GM18909 (cell line): ENCODE measurements around the gene VAV2.

Source experiments
- ATAC-seq: cut with Tn5 transposase; IDR thresholded peaks from one replicate; pipeline ENCODE4 v1.9.1; 2021; ENCODE audit warnings: mild to moderate bottlenecking; ENCODE audit not compliant: unreplicated experiment, poor library complexity

The VAV2 gene

GRCh38 chr9:133826289-133827085 is 165.6 kb downstream of the VAV2 start:
- no peak for ATAC-seq

- no peak for ATAC-seq
Measured at GRCh38 chr9:133825555-133826218, 166.4 kb downstream of the VAV2 start.

DNA sequence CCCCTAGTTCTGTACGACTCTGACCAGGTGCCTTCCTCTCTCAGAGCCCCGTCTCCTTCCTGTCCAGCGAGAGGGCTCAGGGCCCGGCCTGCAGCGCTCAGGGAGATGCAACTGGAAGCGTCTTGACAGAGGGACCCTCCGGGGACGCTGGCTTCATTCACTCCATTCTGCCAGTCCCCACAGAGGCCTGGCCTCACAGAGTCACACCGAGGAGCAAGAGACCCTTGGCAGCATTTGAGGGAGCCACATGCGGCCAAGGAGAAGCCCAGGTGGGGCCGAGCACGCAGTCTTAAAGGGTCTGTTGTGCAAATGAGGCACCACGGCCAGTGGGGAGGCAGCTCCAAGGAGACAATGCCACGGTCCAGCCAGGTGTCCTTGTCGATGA is 167.3 kb downstream of the VAV2 start:
- ATAC-seq: no peak

GRCh38 chr9:133824106-133824801 is 167.9 kb downstream of the VAV2 start:
- ATAC-seq: no peak

DNA sequence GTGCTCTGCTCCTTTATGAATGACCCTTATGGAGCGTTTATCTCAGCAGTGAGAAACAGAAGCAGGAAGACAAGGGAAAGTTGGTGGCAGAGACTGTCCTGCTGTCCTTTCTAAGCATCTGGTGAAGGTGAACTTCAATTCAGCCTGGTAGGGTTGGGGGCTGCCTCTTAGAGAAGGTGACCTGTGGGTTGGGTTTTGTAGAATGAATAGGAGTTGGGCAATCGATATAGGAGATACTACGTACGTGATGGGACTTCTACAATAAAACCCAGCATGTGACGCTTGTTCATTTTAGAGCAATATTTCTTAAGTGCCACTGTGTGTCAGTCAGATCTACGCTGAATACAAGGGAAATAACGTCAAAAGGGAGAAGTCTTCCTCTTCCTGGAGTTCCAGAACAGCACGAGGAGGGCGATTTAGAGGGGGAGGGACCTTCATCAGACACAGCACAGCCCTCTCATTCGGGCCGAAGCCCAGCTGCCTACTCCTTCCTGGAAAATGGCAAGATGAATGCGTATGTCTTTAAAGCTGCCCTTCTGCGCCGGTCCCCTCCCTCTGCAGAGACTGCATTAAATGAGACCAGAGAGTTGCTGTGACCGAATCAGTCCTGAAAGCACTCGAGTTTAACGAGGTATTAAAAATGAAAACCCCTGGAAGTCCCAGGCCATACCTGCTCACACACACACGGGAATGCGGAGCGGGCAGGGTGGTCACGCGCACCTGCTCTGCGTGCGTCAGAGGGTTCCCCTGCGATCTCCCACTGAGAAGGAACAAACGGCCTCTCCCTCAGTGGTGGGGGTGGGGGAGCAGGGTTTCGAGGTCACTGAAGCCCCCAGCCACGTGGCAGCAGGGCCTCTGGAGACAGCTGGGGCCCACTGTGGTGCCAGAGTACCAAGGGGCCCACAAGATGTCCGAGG is 168.7 kb downstream of the VAV2 start:
- ATAC-seq: no peak

- ATAC-seq: no peak
Measured at GRCh38 chr9:133822430-133823065, 169.6 kb downstream of the VAV2 start.

GRCh38 chr9:133821601-133822429 is 170.3 kb downstream of the VAV2 start:
- no peak for ATAC-seq

GRCh38 chr9:133819923-133820322 is 172.2 kb downstream of the VAV2 start:
- no peak for ATAC-seq

DNA sequence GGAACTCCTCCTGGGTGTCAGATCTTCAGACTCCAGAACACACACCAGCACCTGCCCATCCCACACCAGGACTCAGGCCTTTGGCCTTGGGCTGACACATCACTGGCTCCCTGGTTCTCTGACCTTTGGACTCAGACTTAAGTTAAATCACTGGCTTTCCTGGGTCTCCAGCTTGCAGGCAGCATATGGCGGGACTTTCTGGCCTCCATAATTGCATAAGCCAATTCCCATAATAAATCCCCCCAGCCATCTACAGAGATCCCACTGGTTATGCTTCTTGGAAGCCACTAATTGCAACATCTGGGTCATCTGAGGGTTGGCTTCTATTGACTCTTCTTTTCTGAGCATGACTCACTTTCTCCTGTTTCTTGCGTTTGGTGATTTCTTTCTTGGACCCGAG is 173.7 kb downstream of the VAV2 start:
- ATAC-seq: no peak

GRCh38 chr9:133815781-133816180 is 176.3 kb downstream of the VAV2 start:
- ATAC-seq: no peak

GRCh38 chr9:133814586-133815208 is 177.4 kb downstream of the VAV2 start:
- ATAC-seq: no peak

DNA sequence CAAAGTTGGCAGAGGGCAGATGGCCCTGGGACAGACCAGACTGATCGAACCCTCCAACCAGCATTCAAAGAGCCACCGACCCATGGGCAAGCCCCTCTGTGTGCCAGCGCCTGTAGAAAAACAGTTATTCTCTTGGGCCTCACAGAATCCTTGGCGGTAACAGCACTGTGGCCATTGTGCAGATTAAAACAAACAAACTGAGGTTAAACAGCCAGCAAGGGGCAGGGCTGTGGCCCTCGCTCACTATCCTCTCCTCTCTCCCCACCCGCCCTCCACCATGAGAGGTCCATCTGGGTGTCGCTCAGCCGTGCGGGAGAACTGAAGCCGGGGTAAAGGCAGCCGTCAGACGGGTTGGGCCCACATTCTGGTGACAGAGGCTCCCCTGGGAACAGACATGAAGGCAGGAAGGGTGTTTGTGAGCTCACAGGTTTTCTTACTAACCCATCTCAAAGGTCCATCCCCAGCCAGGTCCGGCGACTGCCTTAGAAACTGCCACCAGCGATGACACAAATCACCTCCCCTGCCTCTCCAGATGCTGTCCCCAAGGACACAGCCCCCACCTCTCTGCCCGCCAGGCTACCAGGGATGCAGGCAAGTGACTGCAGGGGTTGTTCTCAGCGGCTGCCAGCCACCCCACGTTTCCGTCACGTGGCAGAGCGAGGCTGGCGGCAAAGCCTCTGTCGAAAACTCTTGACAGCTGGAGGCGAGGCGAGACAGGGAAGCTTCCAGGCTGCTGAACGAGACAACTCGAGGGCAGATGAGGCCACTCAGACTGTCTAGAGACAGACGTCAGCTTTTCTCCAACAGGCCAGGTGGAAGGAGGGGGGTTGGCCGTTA is 178.2 kb downstream of the VAV2 start:
- ATAC-seq: no peak

GRCh38 chr9:133812941-133813748 is 179.0 kb downstream of the VAV2 start:
- no peak for ATAC-seq

DNA sequence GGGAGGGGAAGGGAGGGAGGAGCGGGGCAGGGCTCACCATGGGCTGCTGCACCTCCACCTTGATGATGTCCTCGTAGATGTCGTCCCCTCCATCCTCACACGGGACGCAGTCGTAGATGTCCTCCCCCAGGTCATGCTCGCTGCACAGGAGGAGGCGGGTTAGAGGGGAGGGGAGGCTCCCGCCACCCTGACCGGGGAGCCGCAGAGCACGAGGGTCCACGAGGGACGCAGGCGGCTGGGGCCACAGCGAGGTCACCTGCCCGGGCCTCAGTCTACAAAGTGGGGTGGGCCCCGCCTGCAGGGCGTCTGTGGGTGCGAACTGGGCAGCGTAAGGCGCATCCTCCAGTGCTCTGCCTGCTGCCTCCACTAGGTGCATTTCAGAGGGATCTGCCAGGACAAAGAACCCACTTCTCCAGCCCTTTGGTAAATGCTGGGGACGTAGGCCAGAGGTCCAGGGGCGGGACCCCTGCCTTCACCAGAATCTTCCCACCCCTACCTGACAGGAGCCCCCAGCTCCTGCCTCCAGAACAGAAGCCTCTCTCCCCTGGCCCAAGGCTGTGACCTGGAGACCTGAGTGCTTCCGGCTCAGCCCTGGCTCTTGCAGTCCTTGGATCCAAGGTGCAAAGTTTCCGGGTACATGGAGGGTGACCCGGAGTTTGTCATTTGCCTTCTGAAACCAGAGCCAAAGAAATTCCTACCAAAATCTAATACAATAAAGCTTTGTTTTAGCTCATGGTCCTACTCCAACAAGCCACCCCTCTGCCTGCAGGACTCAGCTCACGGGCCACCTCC is 179.9 kb downstream of the VAV2 start:
- ATAC-seq: no peak

DNA sequence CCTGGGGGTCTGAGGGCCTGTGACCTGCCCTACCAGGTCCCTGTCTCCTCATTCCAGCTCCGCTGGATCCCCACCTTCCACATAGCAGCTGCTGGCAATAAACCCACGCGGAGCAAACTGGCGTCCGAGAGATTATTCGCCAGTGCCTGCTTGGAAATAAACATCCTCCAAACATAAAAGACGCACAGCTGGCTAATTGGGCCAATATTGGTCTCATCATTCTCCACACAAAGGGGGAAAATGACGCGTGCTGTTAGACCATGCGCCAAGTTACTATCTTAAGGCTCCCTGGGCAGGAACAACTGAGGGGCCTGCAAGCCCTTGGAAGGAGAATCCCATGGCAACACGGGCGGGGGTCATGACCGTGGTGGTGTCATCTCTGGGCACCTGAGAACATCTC is 180.7 kb downstream of the VAV2 start:
- no peak for ATAC-seq

GRCh38 chr9:133810556-133811195 is 181.4 kb downstream of the VAV2 start:
- no peak for ATAC-seq
